Measurements from ENCODE around the gene GGTLC3.
"Not testable (repeated sequence)": the region's sequence is repeated elsewhere in the genome, so short reads cannot be mapped to it uniquely, and the experiment has no call there.

The GGTLC3 gene

DNA sequence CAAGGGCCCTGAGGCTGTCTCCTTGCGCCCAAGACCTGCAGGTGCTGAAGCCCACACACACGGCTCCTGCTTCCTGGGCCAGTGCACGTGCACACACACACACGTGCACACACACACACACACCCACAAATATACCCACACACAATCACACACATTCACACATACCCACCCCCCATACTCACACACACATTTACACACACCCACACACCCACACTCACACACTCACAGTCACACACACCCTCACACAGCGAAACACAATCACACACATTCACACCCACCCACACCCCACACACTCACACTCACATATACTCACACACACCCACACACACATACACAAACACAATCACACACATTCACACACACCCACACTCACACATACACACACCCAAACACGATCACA is 6.6 kb downstream of the GGTLC3 start:
- not testable (repeated sequence) for H3K4me3 ChIP-seq (ENCODE audit: low read depth, low read length); H3K27ac ChIP-seq (ENCODE audit: low read depth, low read length); H3K4me1 ChIP-seq (ENCODE audit: control insufficient read depth, insufficient read depth, low read length, unreplicated experiment); H3K79me2 ChIP-seq (ENCODE audit: control insufficient read depth, insufficient read depth, low read length, unreplicated experiment); H2AFZ ChIP-seq (ENCODE audit: low read length, unreplicated experiment); H3K36me3 ChIP-seq (ENCODE audit: insufficient read depth, low read length); H3K27me3 ChIP-seq (ENCODE audit: insufficient read depth, low read length)

DNA sequence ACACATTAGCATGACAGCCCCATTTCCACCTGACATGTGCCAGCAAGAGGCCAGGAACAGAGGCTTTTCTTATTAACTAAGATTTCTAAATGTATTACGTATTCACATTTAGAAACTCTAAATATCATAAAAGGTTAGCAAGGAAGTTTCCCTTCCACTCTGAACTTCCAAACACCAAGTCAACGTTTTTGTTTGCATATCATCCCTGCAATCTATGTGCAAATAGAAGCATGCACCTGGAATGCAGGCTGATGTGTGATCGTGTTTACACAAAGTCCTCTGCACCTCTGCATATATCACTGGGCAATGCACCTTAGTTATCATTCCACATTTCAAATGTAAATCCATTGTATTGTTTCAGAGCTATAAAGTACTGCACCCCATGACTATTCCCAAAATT is 21.7 kb downstream of the GGTLC3 start:
- H3K27me3 ChIP-seq (ENCODE audit: insufficient read depth, low read length); H3K4me1 ChIP-seq (ENCODE audit: control insufficient read depth, insufficient read depth, low read length, unreplicated experiment); H2AFZ ChIP-seq (ENCODE audit: low read length, unreplicated experiment); H3K27ac ChIP-seq (ENCODE audit: low read depth, low read length); H3K4me3 ChIP-seq (ENCODE audit: low read depth, low read length); H3K36me3 ChIP-seq (ENCODE audit: insufficient read depth, low read length); H3K79me2 ChIP-seq (ENCODE audit: control insufficient read depth, insufficient read depth, low read length, unreplicated experiment): not testable (repeated sequence)
